GM23338 (cell line): Measurements from ENCODE around the gene MAGEA1. TPM values are rescaled to one million over a fixed set of nuclear protein-coding genes. Genes with fewer than 3 reads are reported as not detected.
"Not testable (repeated sequence)": the region's sequence is repeated elsewhere in the genome, so short reads cannot be mapped to it uniquely, and the experiment has no call there.

ENCODE experiments used
- ATAC-seq: fragments of 200-7000 bp; cut with Tn5 transposase; 3 replicates; pipeline ENCODE4 v1.9.1; 2020
- DNase-seq: peaks from one replicate; pipeline ENCODE4 v3.0.0-alpha.2; 2015; ENCODE audit warnings: low spot score
- H2AFZ ChIP-seq: fragments of 200-600 bp; sonication (generic); 2 replicates; pipeline ENCODE4 v1.8.0; 2016; ENCODE audit warnings: antibody characterized with exemption, mild to moderate bottlenecking, moderate library complexity
- H3F3A ChIP-seq: fragments of 200-600 bp; sonication (generic); replicated peaks from 2 replicates; pipeline ENCODE4 v1.8.0; 2017; ENCODE audit warnings: antibody characterized with exemption, mixed run types, low read depth
- H3K27ac ChIP-seq: fragments of 200-600 bp; sonication (generic); 2 replicates; pipeline ENCODE4 v1.6.1; 2016; ENCODE audit warnings: low read depth
- H3K27me3 ChIP-seq: fragments of 200-600 bp; sonication (generic); 2 replicates; pipeline ENCODE4 v1.8.0; 2016; ENCODE audit warnings: mild to moderate bottlenecking, mixed run types, moderate library complexity; ENCODE audit not compliant: insufficient read depth
- H3K36me3 ChIP-seq: fragments of 200-600 bp; sonication (generic); 2 replicates; pipeline ENCODE4 v1.8.0; 2016; ENCODE audit warnings: mild to moderate bottlenecking; ENCODE audit not compliant: insufficient read depth
- H3K4me1 ChIP-seq: fragments of 200-600 bp; sonication (generic); 2 replicates; pipeline ENCODE4 v1.8.0; 2016; ENCODE audit warnings: mild to moderate bottlenecking, moderate library complexity; ENCODE audit not compliant: insufficient read depth
- H3K4me2 ChIP-seq: fragments of 200-600 bp; sonication (generic); 2 replicates; pipeline ENCODE4 v1.7.1; 2017; ENCODE audit warnings: mixed run types
- H3K4me3 ChIP-seq: fragments of 200-600 bp; sonication (generic); 2 replicates; pipeline ENCODE4 v1.6.1; 2016; ENCODE audit warnings: mixed run types
- H3K79me2 ChIP-seq: fragments of 200-600 bp; sonication (generic); replicated peaks from 2 replicates; pipeline ENCODE4 v1.8.0; 2017; ENCODE audit warnings: mild to moderate bottlenecking; ENCODE audit not compliant: insufficient read depth
- H3K9me2 ChIP-seq: fragments of 200-600 bp; sonication (generic); 2 replicates; pipeline ENCODE4 v1.8.0; 2017; ENCODE audit not compliant: insufficient read depth
- H4K20me1 ChIP-seq: fragments of 200-600 bp; sonication (generic); replicated peaks from 2 replicates; pipeline ENCODE4 v1.8.0; 2017; ENCODE audit warnings: mild to moderate bottlenecking; ENCODE audit not compliant: insufficient read depth
- H3K27ac Mint-ChIP-seq: 2 replicates; pipeline ENCODE4 v1.8.0; 2020; ENCODE audit warnings: inconsistent platforms, mild to moderate bottlenecking, moderate library complexity, mixed read lengths
- H3K27me3 Mint-ChIP-seq: 3 replicates; pipeline ENCODE4 v1.8.0; 2022; ENCODE audit warnings: low read depth, mild to moderate bottlenecking, moderate library complexity, mixed read lengths, inconsistent platforms; ENCODE audit not compliant: insufficient read depth, poor library complexity
- H3K36me3 Mint-ChIP-seq: 3 replicates; pipeline ENCODE4 v1.8.0; 2021; ENCODE audit warnings: low read depth, mild to moderate bottlenecking, inconsistent platforms, moderate library complexity, mixed read lengths
- H3K4me1 Mint-ChIP-seq: 3 replicates; pipeline ENCODE4 v1.8.0; 2020; ENCODE audit warnings: mild to moderate bottlenecking, inconsistent platforms, mixed read lengths
- H3K4me3 Mint-ChIP-seq: 3 replicates; pipeline ENCODE4 v1.8.0; 2021; ENCODE audit warnings: moderate library complexity, mild to moderate bottlenecking, inconsistent platforms, mixed read lengths
- H3K9me3 Mint-ChIP-seq: 3 replicates; pipeline ENCODE4 v1.8.0; 2020; ENCODE audit warnings: moderate library complexity, mild to moderate bottlenecking, inconsistent platforms, mixed read lengths
- CREB1 ChIP-seq: fragments of 250-450 bp; sonication (Bioruptor Pico); IDR thresholded peaks from 2 replicates; pipeline ENCODE4 v1.5.0; 2020; ENCODE audit warnings: low read depth, mild to moderate bottlenecking, moderate library complexity
- EZH2phosphoT487 ChIP-seq: fragments of 200-600 bp; sonication (generic); IDR thresholded peaks from one replicate; pipeline ENCODE4 v1.8.1; 2018; ENCODE audit warnings: antibody characterized with exemption; ENCODE audit not compliant: unreplicated experiment
- JUNB ChIP-seq: IDR thresholded peaks from one replicate; pipeline ENCODE4 v1.6.1; 2016; ENCODE audit warnings: antibody characterized with exemption; ENCODE audit not compliant: unreplicated experiment
- NANOG ChIP-seq: IDR thresholded peaks from 2 replicates; pipeline ENCODE4 v1.6.1; 2016; ENCODE audit warnings: antibody characterized with exemption, borderline replicate concordance
- POLR2AphosphoS5 ChIP-seq: IDR thresholded peaks from 2 replicates; pipeline ENCODE4 v1.6.1; 2016; ENCODE audit warnings: antibody characterized with exemption, low read depth
- STAT1 ChIP-seq: IDR thresholded peaks from one replicate; pipeline ENCODE4 v1.6.1; 2016; ENCODE audit warnings: antibody characterized with exemption; ENCODE audit not compliant: unreplicated experiment
- ZNF114 ChIP-seq: fragments of 250-450 bp; sonication (Bioruptor Pico); IDR thresholded peaks from 2 replicates; pipeline ENCODE4 v1.5.0; 2020; ENCODE audit warnings: mild to moderate bottlenecking, moderate library complexity
- ZNF331 ChIP-seq: fragments of 250-450 bp; sonication (Bioruptor Pico); IDR thresholded peaks from 2 replicates; pipeline ENCODE4 v1.5.0; 2020; ENCODE audit warnings: low read depth, mild to moderate bottlenecking, moderate library complexity
- polyA plus RNA-seq: library from polyadenylated mRNA; unstranded; fragments of >200 nt; fragmentation: Nextera tagmentation; extraction: Ambion mirVana; gene quantifications from 2 replicates; pipeline ENCODE4 v1.2.1, GENCODE V29; 2016
- total RNA-seq: library from RNA; depleted of rRNA; stranded (reverse); fragments of >200 nt; shearing (Covaris generic); gene quantifications from 2 replicates; pipeline ENCODE4 v1.2.3, GENCODE V29; 2014
- TF ChIP-seq, protein P1 (sequence below): IDR thresholded peaks from 2 replicates; pipeline ENCODE4 v1.6.1; 2016; ENCODE audit warnings: antibody characterized with exemption
- TF ChIP-seq, protein P2 (sequence below): IDR thresholded peaks from one replicate; pipeline ENCODE4 v1.6.1; 2018; ENCODE audit warnings: antibody characterized with exemption; ENCODE audit not compliant: unreplicated experiment

MAGEA1 gene
- total and polyA plus RNA-seq, 2 experiments from 2014 or later, result not detected

DNA sequence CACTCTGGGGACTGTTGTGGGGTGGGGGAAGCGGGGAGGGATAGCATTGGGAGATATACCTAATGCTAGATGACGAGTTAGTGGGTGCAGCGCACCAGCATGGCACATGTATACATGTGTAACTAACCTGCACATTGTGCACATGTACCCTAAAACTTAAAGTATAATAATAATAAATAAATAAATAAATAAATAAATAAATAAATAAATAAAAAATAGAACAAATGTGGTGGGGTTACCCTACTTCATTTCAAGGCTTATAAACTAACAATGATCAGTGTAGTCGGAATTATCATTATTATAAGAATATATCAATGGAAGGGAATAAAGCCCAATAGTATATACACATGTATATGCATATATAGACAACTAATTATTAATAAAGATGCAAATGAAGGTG lies 10.7 kb upstream of the MAGEA1 start:
- not testable (repeated sequence) for H3K4me1 Mint-ChIP-seq, H3K27me3 ChIP-seq, H3K79me2 ChIP-seq, H3K27ac Mint-ChIP-seq, DNase-seq, H4K20me1 ChIP-seq, H2AFZ ChIP-seq, H3K27me3 Mint-ChIP-seq, H3K9me2 ChIP-seq, H3K4me3 ChIP-seq, ATAC-seq, H3K36me3 Mint-ChIP-seq, H3F3A ChIP-seq, H3K4me1 ChIP-seq, H3K27ac ChIP-seq, H3K9me3 Mint-ChIP-seq, H3K36me3 ChIP-seq, H3K4me3 Mint-ChIP-seq, H3K4me2 ChIP-seq

DNA sequence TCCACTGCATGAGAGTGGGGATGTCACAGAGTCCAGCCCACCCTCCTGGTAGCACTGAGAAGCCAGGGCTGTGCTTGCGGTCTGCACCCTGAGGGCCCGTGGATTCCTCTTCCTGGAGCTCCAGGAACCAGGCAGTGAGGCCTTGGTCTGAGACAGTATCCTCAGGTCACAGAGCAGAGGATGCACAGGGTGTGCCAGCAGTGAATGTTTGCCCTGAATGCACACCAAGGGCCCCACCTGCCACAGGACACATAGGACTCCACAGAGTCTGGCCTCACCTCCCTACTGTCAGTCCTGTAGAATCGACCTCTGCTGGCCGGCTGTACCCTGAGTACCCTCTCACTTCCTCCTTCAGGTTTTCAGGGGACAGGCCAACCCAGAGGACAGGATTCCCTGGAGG lies 2.7 kb downstream of the MAGEA1 start:
- Mint-ChIP-seq H3K4me1 (no peaks in the 10 kb centered on the region), H3K9me3 (no peaks in the 10 kb centered on the region), H3K4me3 (no peak overlapping the region), H3K27ac (no peak overlapping the region), H3K36me3 (no peaks in the 10 kb centered on the region), H3K27me3 (peaks cover 2% of the 10 kb centered on the region)
- TF ChIP-seq CREB1 (CRISPR knock-in tag), result no peak
- H3K79me2 ChIP-seq, result no peaks in the 10 kb centered on the region
- no peaks in the 10 kb centered on the region for H3F3A ChIP-seq
- ATAC-seq, result no peak
- H3K27ac ChIP-seq, result no peak overlapping the region
- no peaks in the 10 kb centered on the region for H3K27me3 ChIP-seq
- no peak overlapping the region for H3K4me3 ChIP-seq
- H3K36me3 ChIP-seq, result no peaks in the 10 kb centered on the region
- no peaks in the 10 kb centered on the region for H3K4me1 ChIP-seq
- no peaks in the 10 kb centered on the region for H3K9me2 ChIP-seq
- DNase-seq, result no peak
- H4K20me1 ChIP-seq, result no peaks in the 10 kb centered on the region
- H3K4me2 ChIP-seq, result no peak overlapping the region
- H2AFZ ChIP-seq, result no peak overlapping the region

DNA sequence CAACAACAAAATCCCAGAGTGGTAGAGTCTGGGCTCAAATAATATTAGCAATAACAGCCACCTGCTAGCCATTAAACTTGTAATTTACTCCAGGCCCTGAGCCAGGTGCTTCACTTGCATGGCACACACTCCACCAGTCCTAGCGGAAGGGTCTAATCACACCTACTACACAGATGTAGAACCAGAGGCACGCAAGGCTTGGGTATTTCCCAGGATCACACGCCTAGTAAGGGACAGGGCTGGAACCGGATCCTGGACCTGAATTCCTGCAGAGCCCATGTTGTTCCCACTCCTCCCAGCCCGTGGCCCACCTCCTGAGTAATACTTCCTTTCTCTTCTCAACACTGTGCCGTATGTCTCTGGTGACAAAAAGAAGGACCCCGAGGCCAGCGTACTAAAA lies 5.7 kb downstream of the MAGEA1 start:
- H2AFZ ChIP-seq, result no peak overlapping the region
- H3K9me2 ChIP-seq, result no peaks in the 10 kb centered on the region
- Mint-ChIP-seq H3K9me3 (no peaks in the 10 kb centered on the region; the same call in 2 of the 3 replicates), H3K4me3 (no peak overlapping the region), H3K27me3 (no peaks in the 10 kb centered on the region), H3K27ac (no peak overlapping the region), H3K4me1 (peaks cover 3% of the 10 kb centered on the region; the same call in 1 of the 3 replicates), H3K36me3 (no peaks in the 10 kb centered on the region)
- H3F3A ChIP-seq, result no peaks in the 10 kb centered on the region
- H3K4me2 ChIP-seq, result no peak overlapping the region
- H3K4me1 ChIP-seq, result no peaks in the 10 kb centered on the region
- no peaks in the 10 kb centered on the region for H3K79me2 ChIP-seq
- no peak overlapping the region for H3K27ac ChIP-seq
- H3K4me3 ChIP-seq, result no peak overlapping the region
- no peak for TF ChIP-seq ZNF331 (CRISPR knock-in tag)
- no peak for TF ChIP-seq STAT1
- no peak for TF ChIP-seq EZH2phosphoT487
- TF ChIP-seq NANOG, result no peak
- TF ChIP-seq POLR2AphosphoS5, result no peak
- TF ChIP-seq, protein P1, sequence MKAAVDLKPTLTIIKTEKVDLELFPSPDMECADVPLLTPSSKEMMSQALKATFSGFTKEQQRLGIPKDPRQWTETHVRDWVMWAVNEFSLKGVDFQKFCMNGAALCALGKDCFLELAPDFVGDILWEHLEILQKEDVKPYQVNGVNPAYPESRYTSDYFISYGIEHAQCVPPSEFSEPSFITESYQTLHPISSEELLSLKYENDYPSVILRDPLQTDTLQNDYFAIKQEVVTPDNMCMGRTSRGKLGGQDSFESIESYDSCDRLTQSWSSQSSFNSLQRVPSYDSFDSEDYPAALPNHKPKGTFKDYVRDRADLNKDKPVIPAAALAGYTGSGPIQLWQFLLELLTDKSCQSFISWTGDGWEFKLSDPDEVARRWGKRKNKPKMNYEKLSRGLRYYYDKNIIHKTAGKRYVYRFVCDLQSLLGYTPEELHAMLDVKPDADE, result no peak
- TF ChIP-seq, protein P2, sequence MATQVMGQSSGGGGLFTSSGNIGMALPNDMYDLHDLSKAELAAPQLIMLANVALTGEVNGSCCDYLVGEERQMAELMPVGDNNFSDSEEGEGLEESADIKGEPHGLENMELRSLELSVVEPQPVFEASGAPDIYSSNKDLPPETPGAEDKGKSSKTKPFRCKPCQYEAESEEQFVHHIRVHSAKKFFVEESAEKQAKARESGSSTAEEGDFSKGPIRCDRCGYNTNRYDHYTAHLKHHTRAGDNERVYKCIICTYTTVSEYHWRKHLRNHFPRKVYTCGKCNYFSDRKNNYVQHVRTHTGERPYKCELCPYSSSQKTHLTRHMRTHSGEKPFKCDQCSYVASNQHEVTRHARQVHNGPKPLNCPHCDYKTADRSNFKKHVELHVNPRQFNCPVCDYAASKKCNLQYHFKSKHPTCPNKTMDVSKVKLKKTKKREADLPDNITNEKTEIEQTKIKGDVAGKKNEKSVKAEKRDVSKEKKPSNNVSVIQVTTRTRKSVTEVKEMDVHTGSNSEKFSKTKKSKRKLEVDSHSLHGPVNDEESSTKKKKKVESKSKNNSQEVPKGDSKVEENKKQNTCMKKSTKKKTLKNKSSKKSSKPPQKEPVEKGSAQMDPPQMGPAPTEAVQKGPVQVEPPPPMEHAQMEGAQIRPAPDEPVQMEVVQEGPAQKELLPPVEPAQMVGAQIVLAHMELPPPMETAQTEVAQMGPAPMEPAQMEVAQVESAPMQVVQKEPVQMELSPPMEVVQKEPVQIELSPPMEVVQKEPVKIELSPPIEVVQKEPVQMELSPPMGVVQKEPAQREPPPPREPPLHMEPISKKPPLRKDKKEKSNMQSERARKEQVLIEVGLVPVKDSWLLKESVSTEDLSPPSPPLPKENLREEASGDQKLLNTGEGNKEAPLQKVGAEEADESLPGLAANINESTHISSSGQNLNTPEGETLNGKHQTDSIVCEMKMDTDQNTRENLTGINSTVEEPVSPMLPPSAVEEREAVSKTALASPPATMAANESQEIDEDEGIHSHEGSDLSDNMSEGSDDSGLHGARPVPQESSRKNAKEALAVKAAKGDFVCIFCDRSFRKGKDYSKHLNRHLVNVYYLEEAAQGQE, result no peak
- TF ChIP-seq CREB1 (CRISPR knock-in tag), result no peak
- TF ChIP-seq JUNB, result no peak
- no peak for TF ChIP-seq ZNF114 (CRISPR knock-in tag)
- ATAC-seq (no peak), DNase-seq (no peak)
- no peaks in the 10 kb centered on the region for H4K20me1 ChIP-seq
- no peaks in the 10 kb centered on the region for H3K27me3 ChIP-seq
- H3K36me3 ChIP-seq, result no peaks in the 10 kb centered on the region
